GM18526 (cell line): ENCODE data around the gene GRM3.

Experiments
- POLR2A ChIP-seq: IDR thresholded peaks from 3 replicates; pipeline ENCODE4 v1.6.1; 2011; ENCODE audit not compliant: insufficient read length; ENCODE audit errors: extremely low read depth

GRM3 gene

GRCh38 chr7:86904949-86905834 is 261.5 kb downstream of the GRM3 start:
- TF ChIP-seq POLR2A: no peak

DNA sequence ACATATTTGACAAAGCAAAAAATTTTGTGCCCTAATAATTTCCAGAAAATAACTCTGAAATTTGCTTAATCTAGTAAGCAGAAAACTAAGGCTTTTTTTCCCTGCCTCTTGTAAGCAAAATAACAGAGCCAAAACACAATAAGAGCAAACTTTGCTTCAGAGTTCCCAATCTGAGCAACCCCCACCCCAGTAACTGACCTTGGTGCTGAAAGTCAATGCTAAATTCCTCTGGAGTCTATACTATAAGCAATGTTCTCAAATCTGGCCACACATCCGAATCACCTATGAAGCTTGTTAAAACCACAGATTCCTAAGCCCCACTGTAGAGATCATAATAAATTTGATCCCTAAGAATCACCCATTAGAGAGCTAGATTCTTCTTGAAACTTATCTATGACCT is 265.2 kb downstream of the GRM3 start:
- TF ChIP-seq POLR2A: no peak

- TF ChIP-seq POLR2A: no peak
These were observed 267.9 kb downstream of the GRM3 start for GRCh38 chr7:86911659-86912058.

GRCh38 chr7:86913709-86914108 is 270.0 kb downstream of the GRM3 start:
- TF ChIP-seq POLR2A: no peak
